Smooth muscle cell (in vitro differentiated cells): ENCODE measurements around the gene ERICH6. TPM values are rescaled to one million over a fixed set of nuclear protein-coding genes. Genes with fewer than 3 reads are reported as not detected.
A peak's percentile ranks its signal among the peaks of the same experiment; 100 is the strongest.

Experiments used
- DNase-seq: peaks from one replicate; lab custom pipeline; 2025; ENCODE audit not compliant: unreplicated experiment; lab: John Stamatoyannopoulos, UW
- H2AFZ ChIP-seq: fragments of 200-600 bp; sonication (generic); 2 replicates; pipeline ENCODE4 v1.6.0; 2016; ENCODE audit warnings: antibody characterized with exemption, low read depth, mild to moderate bottlenecking
- H3F3A ChIP-seq: fragments of 200-600 bp; sonication (generic); 2 replicates; pipeline ENCODE4 v1.6.0; 2017; ENCODE audit warnings: antibody characterized with exemption, low read depth
- H3K27ac ChIP-seq: fragments of 200-600 bp; sonication (generic); 2 replicates; pipeline ENCODE4 v1.5.1; 2016; ENCODE audit warnings: low read depth, mild to moderate bottlenecking
- H3K27me3 ChIP-seq: fragments of 200-600 bp; sonication (generic); 2 replicates; pipeline ENCODE4 v1.6.1; 2016; ENCODE audit warnings: low read depth, mild to moderate bottlenecking
- H3K36me3 ChIP-seq: fragments of 200-600 bp; sonication (generic); 2 replicates; pipeline ENCODE4 v1.5.1; 2016; ENCODE audit warnings: low read depth
- H3K4me1 ChIP-seq: fragments of 200-600 bp; sonication (generic); 2 replicates; pipeline ENCODE4 v1.5.1; 2016; ENCODE audit warnings: low read depth
- H3K4me2 ChIP-seq: fragments of 200-600 bp; sonication (generic); 2 replicates; pipeline ENCODE4 v1.6.0; 2016; ENCODE audit warnings: mild to moderate bottlenecking
- H3K4me3 ChIP-seq: fragments of 200-600 bp; sonication (generic); 2 replicates; pipeline ENCODE4 v1.5.1; 2016; ENCODE audit warnings: mild to moderate bottlenecking
- H3K79me2 ChIP-seq: fragments of 200-600 bp; sonication (generic); 2 replicates; pipeline ENCODE4 v1.6.0; 2016; ENCODE audit warnings: low read depth, mild to moderate bottlenecking
- H3K9ac ChIP-seq: fragments of 200-600 bp; sonication (generic); 2 replicates; pipeline ENCODE4 v1.6.0; 2016; ENCODE audit warnings: low read depth
- H3K9me3 ChIP-seq: fragments of 200-600 bp; sonication (generic); replicated peaks from 2 replicates; pipeline ENCODE4 v1.5.1; 2016; ENCODE audit warnings: low read depth
- H4K20me1 ChIP-seq: fragments of 200-600 bp; sonication (generic); 2 replicates; pipeline ENCODE4 v1.6.0; 2016; ENCODE audit warnings: low read depth
- WGBS: methylation state at CpG from one replicate; pipeline ENCODE4 v1.1.7; 2016; ENCODE audit warnings: low lambda C conversion rate; 5-methylcytosine and 5-hydroxymethylcytosine counted together
- polyA plus RNA-seq: library from polyadenylated mRNA; unstranded; fragments of >200 nt; fragmentation: Nextera tagmentation; extraction: Ambion mirVana; gene quantifications from 2 replicates; pipeline ENCODE4 v1.2.1, GENCODE V29; 2016
- total RNA-seq: library from RNA; depleted of rRNA; stranded (reverse); fragments of >200 nt; gene quantifications from 2 replicates; pipeline ENCODE4 v1.2.3, GENCODE V29; 2014
- TF ChIP-seq, protein P1 (sequence below): fragments of 200-600 bp; sonication (generic); IDR thresholded peaks from 2 replicates; pipeline ENCODE4 v1.5.1; 2017; ENCODE audit warnings: borderline replicate concordance, mild to moderate bottlenecking, antibody characterized with exemption; ENCODE audit not compliant: insufficient read depth, poor library complexity, severe bottlenecking

The ERICH6 gene
- total and polyA plus RNA-seq, 2 experiments from 2014 or later, result 0.38 TPM; not detected in 1

DNA sequence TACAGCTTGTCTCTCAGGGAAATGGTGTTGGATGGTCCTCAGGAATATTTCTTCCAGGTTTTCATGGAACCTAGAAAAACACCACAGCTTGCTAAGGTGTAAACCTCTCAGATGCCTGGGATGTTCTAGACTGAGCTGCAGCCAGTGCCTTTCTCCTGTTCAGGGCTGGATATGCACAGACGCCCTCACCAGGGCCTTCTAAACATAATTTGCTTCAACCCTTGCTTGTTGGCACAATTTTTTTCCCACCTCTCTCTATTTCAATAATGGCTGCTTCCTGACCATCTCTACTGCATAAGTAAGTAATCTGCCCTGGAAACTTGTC lies 31.0 kb upstream of the ERICH6 start:
- H3K36me3 ChIP-seq, result no peaks in the 10 kb centered on the region

DNA sequence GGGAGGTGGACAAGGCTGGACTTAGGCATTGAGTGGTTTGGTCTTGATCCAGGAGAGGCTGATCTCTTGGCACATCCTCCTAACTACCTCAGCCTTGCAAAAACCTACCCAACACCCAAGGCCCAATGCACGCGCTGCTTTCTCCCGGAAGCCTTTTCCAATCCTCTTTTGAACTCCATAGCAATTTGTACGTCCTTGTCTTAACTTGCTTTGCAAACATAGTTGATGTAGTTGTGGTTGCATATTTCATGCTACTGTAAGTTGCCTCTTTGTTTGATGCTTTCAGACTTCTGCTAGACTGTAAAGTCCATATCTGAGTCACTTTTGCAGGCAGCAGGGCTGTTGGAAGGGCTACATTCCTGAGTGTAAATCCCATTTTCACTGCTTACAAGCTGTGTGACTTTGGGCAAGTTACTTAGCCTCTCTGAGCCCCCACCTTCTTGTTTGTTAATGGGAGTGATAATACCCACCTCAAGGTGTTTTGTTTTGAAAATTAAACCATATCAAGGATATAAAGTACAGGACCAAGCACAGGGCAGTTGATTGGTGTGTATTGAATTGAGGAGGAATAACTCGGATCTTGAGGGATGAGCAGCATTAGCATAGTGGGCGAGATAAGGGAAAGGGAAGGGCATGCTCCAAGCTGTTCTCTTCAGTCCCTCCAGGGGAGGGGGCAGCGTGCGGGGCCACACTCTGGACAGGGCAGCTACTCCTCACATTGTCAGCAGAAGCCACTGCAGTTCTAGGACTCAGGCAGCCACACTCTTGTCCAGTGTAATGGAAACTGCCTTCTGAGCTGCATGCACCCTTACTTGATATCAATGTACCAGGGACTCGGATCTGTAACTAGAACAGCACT lies 30.4 kb upstream of the ERICH6 start:
- Histone ChIP-seq H3K4me3 (no peak overlapping the region), H2AFZ (no peak overlapping the region), H3K79me2 (no peaks in the 10 kb centered on the region), H3K4me2 (peak overlapping the region; percentile 71), H3F3A (peaks cover 30% of the 10 kb centered on the region), H3K27ac (peak overlapping the region; percentile 59), H3K27me3 (no peaks in the 10 kb centered on the region), H3K9me3 (no peaks in the 10 kb centered on the region), H3K36me3 (no peaks in the 10 kb centered on the region), H4K20me1 (no peaks in the 10 kb centered on the region), H3K4me1 (peaks cover 8% of the 10 kb centered on the region), H3K9ac (no peak overlapping the region)
- DNase-seq, result no peak
- TF ChIP-seq, protein P1, sequence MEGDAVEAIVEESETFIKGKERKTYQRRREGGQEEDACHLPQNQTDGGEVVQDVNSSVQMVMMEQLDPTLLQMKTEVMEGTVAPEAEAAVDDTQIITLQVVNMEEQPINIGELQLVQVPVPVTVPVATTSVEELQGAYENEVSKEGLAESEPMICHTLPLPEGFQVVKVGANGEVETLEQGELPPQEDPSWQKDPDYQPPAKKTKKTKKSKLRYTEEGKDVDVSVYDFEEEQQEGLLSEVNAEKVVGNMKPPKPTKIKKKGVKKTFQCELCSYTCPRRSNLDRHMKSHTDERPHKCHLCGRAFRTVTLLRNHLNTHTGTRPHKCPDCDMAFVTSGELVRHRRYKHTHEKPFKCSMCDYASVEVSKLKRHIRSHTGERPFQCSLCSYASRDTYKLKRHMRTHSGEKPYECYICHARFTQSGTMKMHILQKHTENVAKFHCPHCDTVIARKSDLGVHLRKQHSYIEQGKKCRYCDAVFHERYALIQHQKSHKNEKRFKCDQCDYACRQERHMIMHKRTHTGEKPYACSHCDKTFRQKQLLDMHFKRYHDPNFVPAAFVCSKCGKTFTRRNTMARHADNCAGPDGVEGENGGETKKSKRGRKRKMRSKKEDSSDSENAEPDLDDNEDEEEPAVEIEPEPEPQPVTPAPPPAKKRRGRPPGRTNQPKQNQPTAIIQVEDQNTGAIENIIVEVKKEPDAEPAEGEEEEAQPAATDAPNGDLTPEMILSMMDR, result no peak
- 62% methylated on average over 9 of the region's 9 CpGs for WGBS

More for the DNA sequence above, 31.0 kb upstream of the ERICH6 start:
- WGBS, result 84% methylated on average over 1 of the region's 1 CpG
- H3K4me1 ChIP-seq, result peaks cover 8% of the 10 kb centered on the region
- H3K4me2 ChIP-seq, result no peak overlapping the region
- H3K27ac ChIP-seq, result no peak overlapping the region
- H3K9me3 ChIP-seq, result no peaks in the 10 kb centered on the region
- no peaks in the 10 kb centered on the region for H3K27me3 ChIP-seq
- H2AFZ ChIP-seq, result no peak overlapping the region
- no peak for DNase-seq
- H4K20me1 ChIP-seq, result no peaks in the 10 kb centered on the region
- TF ChIP-seq, protein P1, result no peak
- H3K9ac ChIP-seq, result no peak overlapping the region
- no peak overlapping the region for H3K4me3 ChIP-seq
- peaks cover 30% of the 10 kb centered on the region for H3F3A ChIP-seq
- no peaks in the 10 kb centered on the region for H3K79me2 ChIP-seq

DNA sequence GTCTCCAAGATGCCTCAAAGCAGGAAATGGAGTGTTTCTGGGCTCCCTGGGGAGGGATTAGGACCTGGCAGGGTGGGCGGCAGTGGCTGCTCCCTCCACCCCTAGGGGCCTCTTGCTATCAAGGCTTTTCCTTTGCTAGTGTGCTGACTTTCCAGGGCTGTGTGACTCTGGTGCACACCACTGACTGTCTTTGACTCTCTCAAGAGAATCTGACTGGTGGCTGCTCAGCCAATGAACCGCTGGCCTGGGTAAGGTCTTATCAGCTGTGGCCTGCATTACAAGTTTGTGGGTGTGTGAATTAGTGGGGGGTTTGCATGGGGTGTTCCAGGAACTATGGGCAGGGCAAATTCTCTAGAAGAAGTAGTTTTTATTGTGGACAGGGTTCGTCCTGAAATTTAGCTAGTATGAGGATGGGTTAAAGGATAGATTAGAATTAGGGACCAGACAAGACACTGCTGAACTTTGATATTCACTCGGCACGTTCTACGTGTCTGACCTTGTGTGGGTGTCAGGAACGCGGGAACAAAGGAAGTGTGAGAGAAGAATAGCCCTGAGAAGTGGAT lies 29.7 kb upstream of the ERICH6 start:
- no peak overlapping the region for H3K9ac ChIP-seq
- peaks cover 28% of the 10 kb centered on the region for H3F3A ChIP-seq
- H2AFZ ChIP-seq, result no peak overlapping the region
- no peaks in the 10 kb centered on the region for H3K9me3 ChIP-seq
- no peaks in the 10 kb centered on the region for H4K20me1 ChIP-seq
- peak overlapping the region; percentile 71 for H3K4me2 ChIP-seq
- peak; percentile 7 for DNase-seq
- no peaks in the 10 kb centered on the region for H3K79me2 ChIP-seq
- H3K27ac ChIP-seq, result peak overlapping the region; percentile 59
- 37% methylated on average over 8 of the region's 8 CpGs for WGBS
- TF ChIP-seq, protein P1, result no peak
- H3K27me3 ChIP-seq, result no peaks in the 10 kb centered on the region
- H3K4me3 ChIP-seq, result no peak overlapping the region
- no peaks in the 10 kb centered on the region for H3K36me3 ChIP-seq
- H3K4me1 ChIP-seq, result peaks cover 8% of the 10 kb centered on the region
